K562 (cell line): ENCODE results near the gene TNIP1. TPM values are rescaled to one million over a fixed set of nuclear protein-coding genes. Genes with fewer than 3 reads are reported as not detected.

Experiments used
- ATAC-seq: fragments of 200-7000 bp; cut with Tn5 transposase; 3 replicates; pipeline ENCODE4 v1.9.1; 2020; ENCODE audit warnings: moderate library complexity
- BruUV-seq: library from RNA; stranded (reverse); fragments of 400-500 nt; replicated peaks from 2 replicates; lab custom pipeline; 2021; lab: Mats Ljungman, UMichigan
- CTCF ChIA-PET: fragments of 300-600 bp; formaldehyde crosslinking; extraction: SDS; loops from one replicate; lab custom pipeline; 2021; ENCODE audit warnings: low intra/inter-chr PET ratio; lab: Yijun Ruan, JAX
- POLR2A ChIA-PET: fragments of 300-600, 350-650 bp; sonication (Branson Sonifier 250); formaldehyde crosslinking; extraction: SDS; loops from one replicate; lab custom pipeline; 2021; ENCODE audit warnings: antibody characterized with exemption, inconsistent platforms; lab: Yijun Ruan, JAX
- DNase-seq, 4 experiments: peaks; one replicate each; pipeline versions ENCODE4 v3.0.0 to v3.0.0-alpha.2; 2011 to 2018; ENCODE audit warnings: low spot score in 3 of 4, mixed read lengths in 3 of 4; ENCODE audit errors: extremely low read depth in 1 of 4
- FAIRE-seq: peaks from 2 replicates; lab custom pipeline; 2011; peaks lifted over from hg19 to GRCh38; lab: Jason Lieb, UNC
- H2AFZ ChIP-seq: 2 replicates; pipeline ENCODE4 v1.6.0; 2011; ENCODE audit warnings: low read depth, low read length, control low read depth, inconsistent platforms
- H3K27ac ChIP-seq: fragments of 200-600 bp; 3 replicates; pipeline ENCODE4 v1.8.0; 2011; ENCODE audit warnings: low read depth, mild to moderate bottlenecking, control low read depth, inconsistent platforms, low read length, moderate library complexity, mixed read lengths; ENCODE audit errors: extremely low read depth
- H3K27me3 ChIP-seq, 2 experiments: fragments of 300-600 bp in 1 of 2; 2 replicates in 1 of 2; 3 replicates in 1 of 2; pipeline versions ENCODE4 v1.6.0 to v1.8.0; 2011; ENCODE audit warnings: inconsistent platforms in 2 of 2, low read length in 2 of 2, mild to moderate bottlenecking in 1 of 2, mixed read lengths in 1 of 2, moderate library complexity in 1 of 2; ENCODE audit not compliant: control insufficient read depth in 2 of 2, insufficient read depth in 2 of 2
- H3K36me3 ChIP-seq: fragments of 300-600 bp; 3 replicates; pipeline ENCODE4 v1.8.0; 2011; ENCODE audit warnings: mild to moderate bottlenecking, low read length, inconsistent platforms; ENCODE audit not compliant: control insufficient read depth, insufficient read depth
- H3K4me1 ChIP-seq, 2 experiments: fragments of 200-600 bp in 1 of 2; replicated peaks in 1 of 2; 2 replicates in 1 of 2; 3 replicates in 1 of 2; pipeline versions ENCODE4 v1.5.1 to v1.8.0; 2011; ENCODE audit warnings: inconsistent platforms in 2 of 2, low read length in 2 of 2, mild to moderate bottlenecking in 1 of 2, mixed read lengths in 1 of 2, moderate library complexity in 1 of 2; ENCODE audit not compliant: control insufficient read depth in 2 of 2, insufficient read depth in 2 of 2
- H3K4me2 ChIP-seq: 2 replicates; pipeline ENCODE4 v1.6.1; 2011; ENCODE audit warnings: low read length, control low read depth, inconsistent platforms, mixed read lengths; ENCODE audit not compliant: insufficient read depth
- H3K4me3 ChIP-seq: fragments of 200-600 bp; sonication (generic), shearing (Covaris generic); 2 replicates; pipeline ENCODE4 v1.5.1; 2016; ENCODE audit warnings: control low read depth, inconsistent platforms
- H3K79me2 ChIP-seq: fragments of 200-600 bp; 3 replicates; pipeline ENCODE4 v1.8.0; 2011; ENCODE audit warnings: low read length, inconsistent platforms; ENCODE audit not compliant: control insufficient read depth, insufficient read depth
- H3K9ac ChIP-seq, 2 experiments: 2 replicates each; pipeline versions ENCODE4 v1.6.0 to v1.6.1; 2011; ENCODE audit warnings: low read depth in 2 of 2, low read length in 2 of 2, control low read depth in 1 of 2, inconsistent platforms in 1 of 2, mild to moderate bottlenecking in 1 of 2, mixed read lengths in 1 of 2; ENCODE audit not compliant: insufficient read depth in 1 of 2
- H3K9me1 ChIP-seq: one replicate; pipeline ENCODE4 v1.6.0; 2011; ENCODE audit warnings: inconsistent platforms, mild to moderate bottlenecking, low read length, moderate library complexity; ENCODE audit not compliant: control insufficient read depth, insufficient read depth
- H3K9me3 ChIP-seq: replicated peaks from 2 replicates; pipeline ENCODE4 v1.5.1; 2011; ENCODE audit warnings: low read depth, low read length, inconsistent platforms; ENCODE audit not compliant: control insufficient read depth, insufficient read depth
- H4K20me1 ChIP-seq: replicated peaks from 2 replicates; pipeline ENCODE4 v1.6.1; 2011; ENCODE audit warnings: low read length, inconsistent platforms, mixed read lengths; ENCODE audit not compliant: control insufficient read depth, insufficient read depth
- CXXC5 ChIP-seq: fragments of 250-450 bp; sonication (Bioruptor Pico); IDR thresholded peaks from 2 replicates; pipeline ENCODE4 v1.8.0; 2022; ENCODE audit warnings: inconsistent platforms, mild to moderate bottlenecking, moderate library complexity
- GABPB2 ChIP-seq: fragments of 250-450 bp; sonication (Bioruptor Pico); conservative IDR thresholded peaks from 2 replicates; pipeline ENCODE4 v1.5.1; 2021; ENCODE audit warnings: mild to moderate bottlenecking
- HDAC2 ChIP-seq: fragments of 450-650 bp; IDR thresholded peaks from 2 replicates; pipeline ENCODE4 v1.6.1; 2016; ENCODE audit warnings: mild to moderate bottlenecking
- KAT7 ChIP-seq: sonication (generic); formaldehyde crosslinking; IDR thresholded peaks from 2 replicates; pipeline ENCODE4 v1.8.0; 2022; ENCODE audit warnings: missing genetic modification reagents, mild to moderate bottlenecking, borderline replicate concordance
- MED1 ChIP-seq: sonication (generic); formaldehyde crosslinking; IDR thresholded peaks from 2 replicates; pipeline ENCODE4 v1.8.1; 2023; ENCODE audit warnings: missing genetic modification reagents, borderline replicate concordance
- MXD1 ChIP-seq: fragments of 250-450 bp; sonication (Bioruptor Pico); IDR thresholded peaks from 2 replicates; pipeline ENCODE4 v1.8.0; 2021; ENCODE audit warnings: borderline replicate concordance, mild to moderate bottlenecking, moderate library complexity; ENCODE audit not compliant: poor library complexity, severe bottlenecking
- TAL1 ChIP-seq: fragments of 450-650 bp; IDR thresholded peaks from 2 replicates; pipeline ENCODE4 v1.6.1; 2016; ENCODE audit warnings: mild to moderate bottlenecking
- U2AF1 ChIP-seq: fragments of 200-400 bp; formaldehyde crosslinking; optimal IDR thresholded peaks from 2 replicates; pipeline ENCODE3; 2017; ENCODE audit warnings: mild to moderate bottlenecking, low read depth, low read length, moderate library complexity
- ZBTB34 ChIP-seq: fragments of 250-450 bp; sonication (Bioruptor Pico); IDR thresholded peaks from 2 replicates; pipeline ENCODE4 v1.8.0; 2021; ENCODE audit warnings: mild to moderate bottlenecking, moderate library complexity
- ZNF146 ChIP-seq: IDR thresholded peaks from one replicate; pipeline ENCODE4 v1.6.1; 2018; ENCODE audit warnings: missing compliant biosample characterization; ENCODE audit not compliant: unreplicated experiment
- ZNF175 ChIP-seq: fragments of 200-800 bp; sonication (Bioruptor generic); IDR thresholded peaks from 2 replicates; pipeline ENCODE4 v1.6.1; 2016; ENCODE audit warnings: low read depth, mild to moderate bottlenecking, missing genetic modification characterization, missing compliant biosample characterization
- ZNF76 ChIP-seq: fragments of 250-450 bp; sonication (Bioruptor Pico); IDR thresholded peaks from 2 replicates; pipeline ENCODE4 v1.4.0; 2020; ENCODE audit warnings: mild to moderate bottlenecking, moderate library complexity, borderline replicate concordance
- ZNF766 ChIP-seq: fragments of 200-800 bp; sonication (Bioruptor generic); conservative IDR thresholded peaks from 2 replicates; pipeline ENCODE4 v1.6.1; 2016; ENCODE audit warnings: missing genetic modification characterization, missing compliant biosample characterization
- ZSCAN29 ChIP-seq: fragments of 450-650 bp; IDR thresholded peaks from 2 replicates; pipeline ENCODE4 v1.6.1; 2017
- WGBS: fragments of 100-300 bp; shearing (Covaris generic); methylation state at CpG from one replicate; pipeline ENCODE4 v1.1.6; 2016; ENCODE audit warnings: low coverage, mixed read lengths; ENCODE audit not compliant: insufficient coverage; ENCODE audit errors: missing lambda C conversion rate; 5-methylcytosine and 5-hydroxymethylcytosine counted together
- in situ Hi-C: fragments of 300-500 bp; cut with MboI; formaldehyde crosslinking; loops from 4 replicates; pipeline ENCODE4 v1.15.0; 2018; ENCODE audit warnings: inconsistent platforms, mixed read lengths
- intact Hi-C: fragments of 100-400 bp; cut with micrococcal nuclease; formaldehyde crosslinking; loops from 2 replicates; pipeline ENCODE4 v1.14.2; 2022
- polyA plus RNA-seq, 8 experiments: library from polyadenylated mRNA; depleted of rRNA in 4 of 8; stranded (reverse) in 5 of 8; unstranded in 3 of 8; fragments of >200 nt; fragmentation: Nextera tagmentation in 2 of 8; fragmentation: Illumina TruSeq in 1 of 8; extraction: Ambion mirVana in 2 of 8; extraction: Trizol in 1 of 8; gene quantifications; 2 replicates each; pipeline versions ENCODE4 v1.2.1 to v1.2.3, GENCODE V29; 2011 to 2014; ENCODE audit warnings: inconsistent platforms in 1 of 8, missing spikeins in 1 of 8
- total RNA-seq, 7 experiments: library from RNA; depleted of rRNA in 6 of 7; stranded (reverse); fragments of >200 nt in 6 of 7; fragmentation: Illumina TruSeq in 2 of 7; extraction: Trizol in 2 of 7; gene quantifications; 2 replicates each; pipeline versions ENCODE4 v1.2.1 to v1.2.3, GENCODE V29; 2011 to 2021; ENCODE audit warnings: low replicate concordance in 1 of 7
- TF ChIP-seq, protein P1 (sequence below): fragments of 250-450 bp; sonication (Bioruptor Pico); IDR thresholded peaks from 2 replicates; pipeline ENCODE4 v1.4.0; 2020

TNIP1 gene
- total and polyA plus RNA-seq, 9 of the 15 experiments (the other 6 are each of a cell fraction or from before 2014, with no cell fraction given), result 0.46 to 41.0 (median 24.6) TPM

GRCh38 chr5:151101151-151101550, 20.3 kb upstream of the TNIP1 start:
- intact Hi-C loops, result no loop called here
- in situ Hi-C loops, result no loop called here
- H3K27me3 ChIP-seq, result no peaks in the 10 kb centered on the region
- WGBS, result 2% methylated on average over 9 of the region's 9 CpGs
- no peaks in the 10 kb centered on the region for H3K79me2 ChIP-seq
- peak overlapping the region; percentile 24 to 61; a peak in 3 of 4 replicates for H3K9ac ChIP-seq
- no peaks in the 10 kb centered on the region for H3K9me3 ChIP-seq
- no TSS peak for BruUV-seq
- H2AFZ ChIP-seq, result peak overlapping the region; percentile 67
- H3K4me3 ChIP-seq, result no peak overlapping the region
- H4K20me1 ChIP-seq, result no peaks in the 10 kb centered on the region
- peak; percentile 66 to 78 (median 74) for DNase-seq
- peak; percentile 50 for ATAC-seq
- POLR2A ChIA-PET, result interaction anchor here (1.1 to 1.8 kb wide), 2 partner anchors 11 to 15 kb away, joined by 5 to 7 read pairs; no protein-coding TSS in a partner anchor
- CTCF ChIA-PET, result no interaction called here
- H3K4me2 ChIP-seq, result peak overlapping the region; percentile 68
- no peaks in the 10 kb centered on the region for H3K9me1 ChIP-seq
- H3K4me1 ChIP-seq, result peaks cover 34 to 51% of the 10 kb centered on the region in 2 experiments
- peak overlapping the region; percentile 68; the same call in 2 of the 3 replicates for H3K27ac ChIP-seq
- no peak for FAIRE-seq
- H3K36me3 ChIP-seq, result no peaks in the 10 kb centered on the region
- TF ChIP-seq ZNF766 (CRISPR knock-in tag) (peak; percentile 47; the same call in 1 of the 2 replicates), MXD1 (CRISPR knock-in tag) (no peak), MED1 (no peak), ZNF76 (CRISPR knock-in tag) (no peak), CXXC5 (CRISPR knock-in tag) (peak; percentile 37; the same call in 1 of the 2 replicates), ZBTB34 (CRISPR knock-in tag) (no peak), HDAC2 (no peak), GABPB2 (CRISPR knock-in tag) (no peak), TAL1 (no peak), ZSCAN29 (no peak), U2AF1 (no peak), ZNF175 (CRISPR knock-in tag) (peak; percentile 24), ZNF146 (CRISPR knock-in tag) (no peak), KAT7 (CRISPR knock-in tag) (no peak)
- TF ChIP-seq, protein P1, sequence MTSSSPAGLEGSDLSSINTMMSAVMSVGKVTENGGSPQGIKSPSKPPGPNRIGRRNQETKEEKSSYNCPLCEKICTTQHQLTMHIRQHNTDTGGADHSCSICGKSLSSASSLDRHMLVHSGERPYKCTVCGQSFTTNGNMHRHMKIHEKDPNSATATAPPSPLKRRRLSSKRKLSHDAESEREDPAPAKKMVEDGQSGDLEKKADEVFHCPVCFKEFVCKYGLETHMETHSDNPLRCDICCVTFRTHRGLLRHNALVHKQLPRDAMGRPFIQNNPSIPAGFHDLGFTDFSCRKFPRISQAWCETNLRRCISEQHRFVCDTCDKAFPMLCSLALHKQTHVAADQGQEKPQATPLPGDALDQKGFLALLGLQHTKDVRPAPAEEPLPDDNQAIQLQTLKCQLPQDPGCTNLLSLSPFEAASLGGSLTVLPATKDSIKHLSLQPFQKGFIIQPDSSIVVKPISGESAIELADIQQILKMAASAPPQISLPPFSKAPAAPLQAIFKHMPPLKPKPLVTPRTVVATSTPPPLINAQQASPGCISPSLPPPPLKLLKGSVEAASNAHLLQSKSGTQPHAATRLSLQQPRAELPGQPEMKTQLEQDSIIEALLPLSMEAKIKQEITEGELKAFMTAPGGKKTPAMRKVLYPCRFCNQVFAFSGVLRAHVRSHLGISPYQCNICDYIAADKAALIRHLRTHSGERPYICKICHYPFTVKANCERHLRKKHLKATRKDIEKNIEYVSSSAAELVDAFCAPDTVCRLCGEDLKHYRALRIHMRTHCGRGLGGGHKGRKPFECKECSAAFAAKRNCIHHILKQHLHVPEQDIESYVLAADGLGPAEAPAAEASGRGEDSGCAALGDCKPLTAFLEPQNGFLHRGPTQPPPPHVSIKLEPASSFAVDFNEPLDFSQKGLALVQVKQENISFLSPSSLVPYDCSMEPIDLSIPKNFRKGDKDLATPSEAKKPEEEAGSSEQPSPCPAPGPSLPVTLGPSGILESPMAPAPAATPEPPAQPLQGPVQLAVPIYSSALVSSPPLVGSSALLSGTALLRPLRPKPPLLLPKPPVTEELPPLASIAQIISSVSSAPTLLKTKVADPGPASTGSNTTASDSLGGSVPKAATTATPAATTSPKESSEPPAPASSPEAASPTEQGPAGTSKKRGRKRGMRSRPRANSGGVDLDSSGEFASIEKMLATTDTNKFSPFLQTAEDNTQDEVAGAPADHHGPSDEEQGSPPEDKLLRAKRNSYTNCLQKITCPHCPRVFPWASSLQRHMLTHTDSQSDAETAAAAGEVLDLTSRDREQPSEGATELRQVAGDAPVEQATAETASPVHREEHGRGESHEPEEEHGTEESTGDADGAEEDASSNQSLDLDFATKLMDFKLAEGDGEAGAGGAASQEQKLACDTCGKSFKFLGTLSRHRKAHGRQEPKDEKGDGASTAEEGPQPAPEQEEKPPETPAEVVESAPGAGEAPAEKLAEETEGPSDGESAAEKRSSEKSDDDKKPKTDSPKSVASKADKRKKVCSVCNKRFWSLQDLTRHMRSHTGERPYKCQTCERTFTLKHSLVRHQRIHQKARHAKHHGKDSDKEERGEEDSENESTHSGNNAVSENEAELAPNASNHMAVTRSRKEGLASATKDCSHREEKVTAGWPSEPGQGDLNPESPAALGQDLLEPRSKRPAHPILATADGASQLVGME (CRISPR knock-in tag), result 0 out of 2 replicates have a peak, but pooled peaks have one; percentile 33
